MCF 10A (cell line): ENCODE results near the gene PACRG. TPM values are rescaled to one million over a fixed set of nuclear protein-coding genes. Genes with fewer than 3 reads are reported as not detected.

Experiments used
- BruUV-seq: library from RNA; stranded (reverse); fragments of 400-500 nt; replicated peaks from 2 replicates; lab custom pipeline; 2021; lab: Mats Ljungman, UMichigan
- CTCF ChIA-PET: fragments of 300-600 bp; sonication (Branson Sonifier 250); formaldehyde crosslinking; extraction: SDS; loops from one replicate; lab custom pipeline; 2021; ENCODE audit warnings: antibody characterized with exemption, inconsistent platforms; lab: Yijun Ruan, JAX
- POLR2A ChIA-PET: fragments of 300-600, 350-650 bp; sonication (Branson Sonifier 250); formaldehyde crosslinking; extraction: SDS; loops from one replicate; lab custom pipeline; 2020; ENCODE audit warnings: antibody characterized with exemption, inconsistent platforms; lab: Yijun Ruan, JAX
- DNase-seq: peaks from one replicate; pipeline ENCODE4 v3.0.0-alpha.2; 2018; ENCODE audit not compliant: unreplicated experiment
- H3K27ac Mint-ChIP-seq: one replicate; pipeline ENCODE4 v1.8.0; 2022; ENCODE audit warnings: mild to moderate bottlenecking, low read depth, mixed read lengths; ENCODE audit not compliant: unreplicated experiment
- H3K27me3 Mint-ChIP-seq: one replicate; pipeline ENCODE4 v1.8.0; 2022; ENCODE audit warnings: mixed read lengths; ENCODE audit not compliant: insufficient read depth, unreplicated experiment
- H3K36me3 Mint-ChIP-seq: one replicate; pipeline ENCODE4 v1.8.0; 2022; ENCODE audit warnings: mild to moderate bottlenecking, moderate library complexity, mixed read lengths; ENCODE audit not compliant: insufficient read depth, unreplicated experiment
- H3K4me1 Mint-ChIP-seq: one replicate; pipeline ENCODE4 v1.8.0; 2022; ENCODE audit warnings: mixed read lengths; ENCODE audit not compliant: insufficient read depth, unreplicated experiment
- H3K4me3 Mint-ChIP-seq: one replicate; pipeline ENCODE4 v1.8.0; 2022; ENCODE audit warnings: mild to moderate bottlenecking, moderate library complexity, mixed read lengths; ENCODE audit not compliant: unreplicated experiment
- H3K9me3 Mint-ChIP-seq: one replicate; pipeline ENCODE4 v1.8.0; 2022; ENCODE audit warnings: mixed read lengths; ENCODE audit not compliant: unreplicated experiment
- intact Hi-C: fragments of 100-400 bp; cut with micrococcal nuclease; formaldehyde crosslinking; loops from 2 replicates; pipeline ENCODE4 v1.14.1; 2022
- total RNA-seq: library from RNA; stranded (reverse); gene quantifications from 2 replicates; pipeline ENCODE4 v1.2.3, GENCODE V29; 2022
- TF ChIP-seq, protein P1 (sequence below): fragments of 200-600 bp; IDR thresholded peaks from one replicate; pipeline ENCODE4 v1.8.0; 2022; ENCODE audit warnings: antibody characterized with exemption, mild to moderate bottlenecking; ENCODE audit not compliant: unreplicated experiment

PACRG gene
- total RNA-seq, 1 experiment from 2014 or later, result not detected

- BruUV-seq, result no TSS peak
- CTCF ChIA-PET, result no interaction called here
- no peak for DNase-seq
- Mint-ChIP-seq H3K36me3 (no peaks in the 10 kb centered on the region), H3K9me3 (no peaks in the 10 kb centered on the region), H3K27me3 (no peaks in the 10 kb centered on the region), H3K4me1 (no peaks in the 10 kb centered on the region), H3K4me3 (no peak overlapping the region), H3K27ac (no peak overlapping the region)
- POLR2A ChIA-PET, result no interaction called here
- TF ChIP-seq, protein P1, sequence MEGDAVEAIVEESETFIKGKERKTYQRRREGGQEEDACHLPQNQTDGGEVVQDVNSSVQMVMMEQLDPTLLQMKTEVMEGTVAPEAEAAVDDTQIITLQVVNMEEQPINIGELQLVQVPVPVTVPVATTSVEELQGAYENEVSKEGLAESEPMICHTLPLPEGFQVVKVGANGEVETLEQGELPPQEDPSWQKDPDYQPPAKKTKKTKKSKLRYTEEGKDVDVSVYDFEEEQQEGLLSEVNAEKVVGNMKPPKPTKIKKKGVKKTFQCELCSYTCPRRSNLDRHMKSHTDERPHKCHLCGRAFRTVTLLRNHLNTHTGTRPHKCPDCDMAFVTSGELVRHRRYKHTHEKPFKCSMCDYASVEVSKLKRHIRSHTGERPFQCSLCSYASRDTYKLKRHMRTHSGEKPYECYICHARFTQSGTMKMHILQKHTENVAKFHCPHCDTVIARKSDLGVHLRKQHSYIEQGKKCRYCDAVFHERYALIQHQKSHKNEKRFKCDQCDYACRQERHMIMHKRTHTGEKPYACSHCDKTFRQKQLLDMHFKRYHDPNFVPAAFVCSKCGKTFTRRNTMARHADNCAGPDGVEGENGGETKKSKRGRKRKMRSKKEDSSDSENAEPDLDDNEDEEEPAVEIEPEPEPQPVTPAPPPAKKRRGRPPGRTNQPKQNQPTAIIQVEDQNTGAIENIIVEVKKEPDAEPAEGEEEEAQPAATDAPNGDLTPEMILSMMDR, result no peak
- intact Hi-C loops, result no loop called here
These were observed 464.8 kb downstream of the PACRG start for GRCh38 chr6:163192591-163192990.

- Mint-ChIP-seq H3K9me3 (no peaks in the 10 kb centered on the region), H3K27me3 (no peaks in the 10 kb centered on the region), H3K27ac (no peak overlapping the region), H3K36me3 (no peaks in the 10 kb centered on the region), H3K4me1 (no peaks in the 10 kb centered on the region), H3K4me3 (no peak overlapping the region)
- ChIA-PET CTCF (no interaction called here), POLR2A (no interaction called here)
- DNase-seq, result no peak
- no TSS peak for BruUV-seq
- TF ChIP-seq, protein P1, result no peak
- intact Hi-C loops, result no loop called here
These were observed 465.6 kb downstream of the PACRG start for GRCh38 chr6:163193326-163193725.

DNA sequence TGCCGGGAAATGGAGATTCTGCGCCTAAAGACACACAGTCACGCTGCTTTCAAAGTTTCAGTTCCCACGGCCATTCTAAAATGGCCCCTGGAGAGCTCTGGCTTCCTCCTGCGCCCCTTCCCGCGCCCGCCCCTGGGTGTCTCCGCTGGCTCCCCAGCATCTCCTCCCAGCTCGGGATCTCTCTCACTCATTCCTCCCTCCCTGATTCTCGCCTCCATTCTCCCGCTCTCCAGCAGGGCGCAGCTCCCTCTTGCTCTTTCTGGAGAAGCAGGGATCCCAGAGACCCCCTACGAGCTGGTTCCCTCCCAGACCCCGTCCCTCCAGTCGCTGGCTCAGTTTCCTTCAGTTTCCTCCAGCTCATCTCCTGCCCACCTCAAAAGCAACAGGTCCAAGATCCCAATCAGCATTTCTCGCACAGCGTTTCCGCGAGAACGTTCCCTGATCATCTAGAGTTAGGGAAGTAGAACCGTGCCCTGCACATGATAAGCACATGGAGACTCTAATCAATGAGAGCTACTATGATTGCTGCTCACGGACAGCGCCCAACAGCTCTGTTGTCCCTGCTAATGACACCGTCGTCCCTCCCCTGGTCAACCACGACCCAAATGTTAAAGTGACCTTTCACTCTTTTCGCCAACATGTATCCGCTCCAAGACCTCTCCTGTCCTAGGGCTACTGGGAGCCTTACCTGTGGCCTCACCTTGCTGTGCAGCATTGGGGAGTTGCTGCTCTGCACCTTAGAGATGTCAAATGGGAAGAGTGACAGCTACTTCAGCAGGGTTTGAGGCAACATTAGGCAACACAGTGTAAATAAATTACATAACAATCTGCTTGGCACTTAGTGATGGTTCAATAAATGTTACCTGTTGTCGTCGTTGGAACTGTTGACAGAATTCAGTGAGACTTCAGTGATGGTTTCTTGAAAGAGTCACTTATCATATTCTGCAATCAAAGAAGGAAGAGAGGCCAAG, 468.2 kb downstream of the PACRG start:
- intact Hi-C loops, result no loop called here
- TF ChIP-seq, protein P1, result no peak
- no peak for DNase-seq
- CTCF ChIA-PET, result interaction anchor here (0.6 to 0.7 kb wide), 5 partner anchors 189 to 1770 kb away, joined by 3 to 4 read pairs (median 3); no protein-coding TSS in a partner anchor
- Mint-ChIP-seq H3K9me3 (no peaks in the 10 kb centered on the region), H3K36me3 (no peaks in the 10 kb centered on the region), H3K4me3 (no peak overlapping the region), H3K27me3 (no peaks in the 10 kb centered on the region), H3K4me1 (no peaks in the 10 kb centered on the region), H3K27ac (no peak overlapping the region)
- POLR2A ChIA-PET, result no interaction called here
- no TSS peak for BruUV-seq

DNA sequence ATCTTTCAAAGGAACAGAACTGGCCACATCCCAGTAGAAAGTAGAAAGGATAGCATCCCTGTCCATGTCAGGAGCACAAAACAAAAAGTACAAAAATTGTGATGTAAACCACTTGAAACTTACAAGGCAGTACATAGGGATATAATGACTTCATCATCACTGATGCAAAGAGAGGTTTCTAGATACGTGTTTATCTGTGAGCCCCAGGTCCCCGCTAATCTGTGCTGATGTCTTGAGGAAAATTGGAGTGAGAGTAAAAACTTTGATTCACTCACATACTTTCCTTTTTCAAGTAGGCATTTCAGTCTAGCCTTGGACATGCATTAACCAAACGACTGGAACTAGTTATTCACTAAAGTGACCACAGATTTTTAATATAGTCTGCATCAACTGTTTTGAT, 470.1 kb downstream of the PACRG start:
- Mint-ChIP-seq H3K27ac (no peak overlapping the region), H3K36me3 (no peaks in the 10 kb centered on the region), H3K4me1 (no peaks in the 10 kb centered on the region), H3K9me3 (no peaks in the 10 kb centered on the region), H3K27me3 (no peaks in the 10 kb centered on the region), H3K4me3 (no peak overlapping the region)
- intact Hi-C loops, result no loop called here
- no TSS peak for BruUV-seq
- ChIA-PET CTCF (interaction anchor here (0.6 kb wide), 1 partner anchor 1729 kb away, joined by 3 read pairs; no protein-coding TSS in a partner anchor), POLR2A (no interaction called here)
- TF ChIP-seq, protein P1, result no peak
- no peak for DNase-seq
